HCT116 (cell line): Measurements from ENCODE around the gene TANC1. TPM values are rescaled to one million over a fixed set of nuclear protein-coding genes. Genes with fewer than 3 reads are reported as not detected.

Experiments
- ATAC-seq: fragments of 200-7000 bp; cut with Tn5 transposase; 2 replicates; pipeline ENCODE4 v1.9.1; 2020; ENCODE audit warnings: mild to moderate bottlenecking, moderate library complexity
- BruUV-seq: library from RNA; stranded (reverse); fragments of 400-500 nt; replicated peaks from 2 replicates; lab custom pipeline; 2021; lab: Mats Ljungman, UMichigan
- CTCF ChIA-PET: fragments of 300-600 bp; sonication (Branson Sonifier 250); formaldehyde crosslinking; loops from one replicate; lab custom pipeline; 2021; ENCODE audit warnings: antibody characterized with exemption; lab: Charles Lee
- POLR2A ChIA-PET: fragments of 300-600, 350-600 bp; sonication (Branson Sonifier 250); formaldehyde crosslinking; loops from one replicate; lab custom pipeline; 2021; ENCODE audit warnings: antibody characterized with exemption; lab: Charles Lee
- RAD21 ChIA-PET, 2 experiments: fragments of 300-600 bp; sonication (Branson Sonifier 250); formaldehyde crosslinking; loops; one replicate each; lab custom pipeline; 2023; ENCODE audit warnings: low total read pairs in 2 of 2; ENCODE audit not compliant: uncharacterized antibody in 2 of 2, unreplicated experiment in 2 of 2, low non-redundant PET in 1 of 2; lab: Charles Lee
- DNase-seq: peaks from one replicate; pipeline ENCODE4 v3.0.0-alpha.2; 2010; ENCODE audit warnings: low read depth, low spot score
- H2AFZ ChIP-seq: fragments of 200-600 bp; shearing (Covaris generic), sonication (generic); 2 replicates; pipeline ENCODE4 v1.6.1; 2017; ENCODE audit warnings: low read depth, mixed run types, mixed read lengths, antibody characterized with exemption, low read length; ENCODE audit not compliant: poor library complexity, severe bottlenecking
- H3K27ac ChIP-seq: 2 replicates; pipeline ENCODE4 v1.5.1; 2012; ENCODE audit warnings: low read depth, low read length
- H3K27me3 ChIP-seq: fragments of 200-600 bp; sonication (generic); 2 replicates; pipeline ENCODE4 v1.6.1; 2016; ENCODE audit warnings: mixed run types, low read length, mixed read lengths; ENCODE audit not compliant: insufficient read depth
- H3K36me3 ChIP-seq, 2 experiments: fragments of 200-500 bp in 1 of 2; fragments of 200-600 bp in 1 of 2; sonication (Bioruptor generic) in 1 of 2; sonication (generic) in 1 of 2; 2 replicates each; pipeline versions ENCODE4 v1.5.1 to v1.6.1; 2014 to 2016; ENCODE audit warnings: low read length in 2 of 2, inconsistent platforms in 1 of 2, mixed read lengths in 1 of 2, mixed run types in 1 of 2; ENCODE audit not compliant: insufficient read depth in 2 of 2, control insufficient read depth in 1 of 2
- H3K4me1 ChIP-seq, 2 experiments: fragments of 200-600 bp in 1 of 2; sonication (generic) in 1 of 2; 2 replicates each; pipeline versions ENCODE4 v1.5.1 to v1.6.1; 2012 to 2017; ENCODE audit warnings: low read length in 2 of 2, inconsistent platforms in 1 of 2, mild to moderate bottlenecking in 1 of 2, mixed read lengths in 1 of 2, mixed run types in 1 of 2, moderate library complexity in 1 of 2; ENCODE audit not compliant: insufficient read depth in 2 of 2, control insufficient read depth in 1 of 2
- H3K4me2 ChIP-seq: fragments of 200-600 bp; sonication (generic); 2 replicates; pipeline ENCODE4 v1.6.1; 2017; ENCODE audit warnings: mixed run types, low read length, mixed read lengths
- H3K4me3 ChIP-seq, 2 experiments: fragments of 200-600 bp in 1 of 2; sonication (generic) in 1 of 2; replicated peaks in 1 of 2; 2 replicates each; pipeline ENCODE4 v1.5.1; 2011 to 2016; ENCODE audit warnings: low read length in 2 of 2, control low read depth in 1 of 2, low read depth in 1 of 2, mild to moderate bottlenecking in 1 of 2, mixed read lengths in 1 of 2, mixed run types in 1 of 2
- H3K79me2 ChIP-seq: fragments of 200-600 bp; sonication (generic); 2 replicates; pipeline ENCODE4 v1.6.1; 2017; ENCODE audit warnings: mild to moderate bottlenecking, mixed run types, low read length, moderate library complexity, mixed read lengths; ENCODE audit not compliant: insufficient read depth
- H3K9ac ChIP-seq: fragments of 200-600 bp; sonication (generic); 2 replicates; pipeline ENCODE4 v1.6.1; 2016; ENCODE audit warnings: low read length, mixed read lengths
- H3K9me2 ChIP-seq: fragments of 200-600 bp; sonication (generic), shearing (Covaris generic); 2 replicates; pipeline ENCODE4 v1.6.1; 2017; ENCODE audit warnings: mixed run types, mild to moderate bottlenecking, moderate library complexity; ENCODE audit not compliant: insufficient read depth
- H3K9me3 ChIP-seq, 2 experiments: fragments of 200-500 bp in 1 of 2; fragments of 200-600 bp in 1 of 2; sonication (Bioruptor generic) in 1 of 2; sonication (generic) in 1 of 2; 2 replicates each; pipeline ENCODE4 v1.6.1; 2014 to 2017; ENCODE audit warnings: low read length in 2 of 2, mixed read lengths in 2 of 2, inconsistent platforms in 1 of 2, low read depth in 1 of 2, mild to moderate bottlenecking in 1 of 2, mixed run types in 1 of 2, moderate library complexity in 1 of 2; ENCODE audit not compliant: control insufficient read depth in 1 of 2, insufficient read depth in 1 of 2
- H4K20me1 ChIP-seq: fragments of 200-600 bp; sonication (generic), shearing (Covaris generic); 2 replicates; pipeline ENCODE4 v1.6.1; 2017; ENCODE audit warnings: mixed run types, mild to moderate bottlenecking, moderate library complexity; ENCODE audit not compliant: insufficient read depth
- CBX3 ChIP-seq: IDR thresholded peaks from 2 replicates; pipeline ENCODE4 v1.6.1; 2012; ENCODE audit warnings: low read depth
- CEBPB ChIP-seq: IDR thresholded peaks from 2 replicates; pipeline ENCODE4 v1.6.1; 2012; ENCODE audit warnings: low read depth
- ELF1 ChIP-seq: IDR thresholded peaks from 2 replicates; pipeline ENCODE4 v1.6.1; 2012; ENCODE audit warnings: low read depth, borderline replicate concordance
- EZH2phosphoT487 ChIP-seq: fragments of 200-600 bp; IDR thresholded peaks from 2 replicates; pipeline ENCODE4 v1.6.1; 2018; ENCODE audit warnings: antibody characterized with exemption, borderline replicate concordance
- FOSL1 ChIP-seq: IDR thresholded peaks from 2 replicates; pipeline ENCODE4 v1.6.1; 2012; ENCODE audit warnings: low read depth
- POLR2A ChIP-seq: IDR thresholded peaks from 2 replicates; pipeline ENCODE4 v1.7.0; 2011; ENCODE audit warnings: borderline replicate concordance; ENCODE audit not compliant: insufficient read depth, insufficient read length; ENCODE audit errors: extremely low read depth
- SP1 ChIP-seq: IDR thresholded peaks from 2 replicates; pipeline ENCODE4 v1.6.1; 2012; ENCODE audit warnings: low read depth
- SRF ChIP-seq: IDR thresholded peaks from 2 replicates; pipeline ENCODE4 v1.6.1; 2012; ENCODE audit warnings: low read depth
- ZNF274 ChIP-seq: fragments of 200-500 bp; sonication (Bioruptor generic); IDR thresholded peaks from 2 replicates; pipeline ENCODE4 v1.6.1; 2014; ENCODE audit warnings: mild to moderate bottlenecking, low read depth, low read length, inconsistent platforms
- intact Hi-C: fragments of 100-400 bp; cut with micrococcal nuclease; formaldehyde crosslinking; loops from 2 replicates; pipeline ENCODE4 v1.10.0; 2022
- microRNA-seq: library from miRNA; unstranded; fragments of <30 nt; microRNA quantifications from one replicate; pipeline ENCODE4, GENCODE V29; 2016; ENCODE audit warnings: borderline number of aligned reads
- total RNA-seq: library from RNA; stranded (reverse); gene quantifications from one replicate; pipeline ENCODE4 v1.2.1, GENCODE V29; 2021; ENCODE audit not compliant: unreplicated experiment
- TF ChIP-seq, protein P1 (sequence below): IDR thresholded peaks from 2 replicates; pipeline ENCODE4 v1.6.1; 2012
- TF ChIP-seq, protein P2 (sequence below): IDR thresholded peaks from 2 replicates; pipeline ENCODE4 v1.6.1; 2012; ENCODE audit warnings: low read depth

The TANC1 gene
- total RNA-seq, 1 experiment from 2014 or later = 15.1 TPM

DNA sequence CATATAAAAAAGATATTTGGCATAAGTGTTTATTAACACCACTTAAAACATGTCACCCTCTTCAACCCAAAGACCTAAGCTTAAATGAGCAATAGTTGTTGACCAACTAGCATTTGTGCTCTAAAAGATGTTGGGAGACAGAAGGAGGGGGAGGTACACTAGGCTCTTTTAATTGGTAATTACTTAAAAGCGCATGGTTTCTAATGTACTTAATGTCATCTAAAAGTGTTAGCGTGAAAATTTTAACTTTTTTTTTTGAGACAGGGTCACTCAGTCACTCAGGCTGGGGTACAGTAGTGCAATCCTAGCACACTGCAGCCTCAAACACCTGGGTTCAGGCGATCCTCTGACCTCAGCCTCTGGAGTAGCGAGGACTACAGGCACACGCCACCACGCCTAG lies 312.6 kb downstream of the TANC1 start:
- TF ChIP-seq SP1 (no peak), FOSL1 (no peak), EZH2phosphoT487 (no peak), ZNF274 (no peak), CBX3 (no peak), ELF1 (no peak), SRF (no peak), CEBPB (no peak), POLR2A (no peak)
- TF ChIP-seq, protein P1, sequence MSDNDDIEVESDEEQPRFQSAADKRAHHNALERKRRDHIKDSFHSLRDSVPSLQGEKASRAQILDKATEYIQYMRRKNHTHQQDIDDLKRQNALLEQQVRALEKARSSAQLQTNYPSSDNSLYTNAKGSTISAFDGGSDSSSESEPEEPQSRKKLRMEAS = no peak
- TF ChIP-seq, protein P2, sequence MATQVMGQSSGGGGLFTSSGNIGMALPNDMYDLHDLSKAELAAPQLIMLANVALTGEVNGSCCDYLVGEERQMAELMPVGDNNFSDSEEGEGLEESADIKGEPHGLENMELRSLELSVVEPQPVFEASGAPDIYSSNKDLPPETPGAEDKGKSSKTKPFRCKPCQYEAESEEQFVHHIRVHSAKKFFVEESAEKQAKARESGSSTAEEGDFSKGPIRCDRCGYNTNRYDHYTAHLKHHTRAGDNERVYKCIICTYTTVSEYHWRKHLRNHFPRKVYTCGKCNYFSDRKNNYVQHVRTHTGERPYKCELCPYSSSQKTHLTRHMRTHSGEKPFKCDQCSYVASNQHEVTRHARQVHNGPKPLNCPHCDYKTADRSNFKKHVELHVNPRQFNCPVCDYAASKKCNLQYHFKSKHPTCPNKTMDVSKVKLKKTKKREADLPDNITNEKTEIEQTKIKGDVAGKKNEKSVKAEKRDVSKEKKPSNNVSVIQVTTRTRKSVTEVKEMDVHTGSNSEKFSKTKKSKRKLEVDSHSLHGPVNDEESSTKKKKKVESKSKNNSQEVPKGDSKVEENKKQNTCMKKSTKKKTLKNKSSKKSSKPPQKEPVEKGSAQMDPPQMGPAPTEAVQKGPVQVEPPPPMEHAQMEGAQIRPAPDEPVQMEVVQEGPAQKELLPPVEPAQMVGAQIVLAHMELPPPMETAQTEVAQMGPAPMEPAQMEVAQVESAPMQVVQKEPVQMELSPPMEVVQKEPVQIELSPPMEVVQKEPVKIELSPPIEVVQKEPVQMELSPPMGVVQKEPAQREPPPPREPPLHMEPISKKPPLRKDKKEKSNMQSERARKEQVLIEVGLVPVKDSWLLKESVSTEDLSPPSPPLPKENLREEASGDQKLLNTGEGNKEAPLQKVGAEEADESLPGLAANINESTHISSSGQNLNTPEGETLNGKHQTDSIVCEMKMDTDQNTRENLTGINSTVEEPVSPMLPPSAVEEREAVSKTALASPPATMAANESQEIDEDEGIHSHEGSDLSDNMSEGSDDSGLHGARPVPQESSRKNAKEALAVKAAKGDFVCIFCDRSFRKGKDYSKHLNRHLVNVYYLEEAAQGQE = no peak
- Histone ChIP-seq H3K27ac (no peak overlapping the region), H3K4me1 (peaks cover 0 to 6% of the 10 kb centered on the region in 2 experiments; a peak in 2 of 4 replicates), H3K4me2 (no peak overlapping the region), H4K20me1 (no peaks in the 10 kb centered on the region), H3K9ac (no peak overlapping the region), H2AFZ (no peak overlapping the region), H3K4me3 (no peak overlapping the region), H3K9me2 (no peaks in the 10 kb centered on the region), H3K27me3 (no peaks in the 10 kb centered on the region), H3K79me2 (peaks cover 14% of the 10 kb centered on the region), H3K36me3 (no peaks in the 10 kb centered on the region), H3K9me3 (no peaks in the 10 kb centered on the region)
- ChIA-PET POLR2A (no interaction called here), RAD21 (no interaction called here), CTCF (no interaction called here)
- DNase-seq (no peak), ATAC-seq (no peak)
- intact Hi-C loops = no loop called here
- BruUV-seq = no TSS peak

Small RNAs within 50 kb of the gene (microRNA-seq; reads per million reads assigned to microRNA genes)
- gene MIR6888 = not detected

Other genes with a start within 250 kb of the TANC1 start
- not detected for gene DAPL1, start 173.3 kb upstream of the TANC1 start, total RNA-seq